IPS DF 6.9 (cell line): Measurements from ENCODE around the gene NABP1.
"Not testable (repeated sequence)": the region's sequence is repeated elsewhere in the genome, so short reads cannot be mapped to it uniquely, and the experiment has no call there.

ENCODE experiments used
- DNase-seq: peaks from one replicate; pipeline ENCODE4 v3.0.0-alpha.2; 2013; ENCODE audit warnings: low read depth, low spot score
- H3K27ac ChIP-seq: one replicate; pipeline ENCODE4 v1.5.1; 2013; ENCODE audit warnings: low read length, control low read depth
- H3K27me3 ChIP-seq: 2 replicates; pipeline ENCODE4 v1.6.1; 2013; ENCODE audit warnings: mild to moderate bottlenecking, low read length; ENCODE audit not compliant: control insufficient read depth, insufficient read depth
- H3K36me3 ChIP-seq: 2 replicates; pipeline ENCODE4 v1.6.1; 2013; ENCODE audit warnings: low read length; ENCODE audit not compliant: control insufficient read depth, insufficient read depth
- H3K4me1 ChIP-seq: 2 replicates; pipeline ENCODE4 v1.6.1; 2013; ENCODE audit warnings: low read length; ENCODE audit not compliant: control insufficient read depth, insufficient read depth
- H3K4me3 ChIP-seq: 2 replicates; pipeline ENCODE4 v1.5.1; 2013; ENCODE audit warnings: mild to moderate bottlenecking, low read length
- H3K9me3 ChIP-seq: 2 replicates; pipeline ENCODE4 v1.6.1; 2013; ENCODE audit warnings: low read length, inconsistent platforms; ENCODE audit not compliant: control insufficient read depth, insufficient read depth
- WGBS: extraction: QIAGEN DNeasy Blood & Tissue Kit; methylation state at CpG from one replicate; pipeline ENCODE4 v1.1.7; 2013; ENCODE audit warnings: mixed read lengths, missing lambda C conversion rate; ENCODE audit not compliant: insufficient read length, insufficient coverage; 5-methylcytosine and 5-hydroxymethylcytosine counted together

NABP1 gene

DNA sequence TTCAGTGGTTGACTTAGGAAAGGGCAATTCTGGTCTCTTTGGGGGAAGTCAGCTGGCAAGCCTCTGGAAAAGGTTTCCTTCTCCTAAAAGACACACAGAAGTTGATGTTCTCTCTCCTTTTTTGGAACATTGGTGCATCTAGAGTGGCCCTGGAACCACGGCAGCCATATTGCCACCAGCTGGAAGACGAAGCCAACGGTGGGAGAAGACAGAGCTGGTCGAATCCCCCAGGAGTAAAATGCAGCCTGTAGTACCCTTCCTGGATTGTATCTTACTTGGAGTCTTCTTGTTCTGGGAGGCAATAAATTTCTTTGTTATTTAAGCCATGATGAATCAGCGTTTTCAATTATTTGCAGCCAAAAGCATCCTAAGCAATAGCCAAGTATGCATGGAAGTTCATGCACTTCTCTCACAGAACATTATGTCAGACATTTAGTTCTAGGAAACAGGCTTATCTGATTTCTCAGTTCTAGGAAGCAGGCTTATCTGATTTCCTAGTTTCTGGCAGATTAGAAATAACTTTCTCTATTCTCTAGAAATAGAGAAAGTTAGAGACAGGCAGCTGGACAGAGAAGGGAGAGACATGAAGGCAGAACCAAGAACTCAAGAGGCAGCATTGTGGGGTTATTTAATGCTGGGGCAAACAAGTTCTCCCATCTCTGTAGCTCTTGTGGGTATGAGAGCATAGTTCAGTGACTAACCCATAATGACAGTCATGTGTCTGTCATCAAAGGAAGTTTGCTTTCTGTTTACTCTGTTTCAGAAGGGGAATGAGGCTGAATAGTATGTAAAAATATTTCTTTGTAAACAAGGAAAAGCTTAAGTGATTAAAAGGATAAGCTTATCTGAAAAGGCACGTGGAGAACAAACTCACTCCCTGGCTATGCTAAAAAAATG lies 40.5 kb upstream of the NABP1 start:
- Histone ChIP-seq H3K36me3 (no peaks in the 10 kb centered on the region), H3K4me1 (peaks cover 2% of the 10 kb centered on the region; the same call in 1 of the 2 replicates), H3K9me3 (no peaks in the 10 kb centered on the region), H3K27ac (no peak overlapping the region), H3K4me3 (no peak overlapping the region), H3K27me3 (no peaks in the 10 kb centered on the region)
- no peak for DNase-seq
- WGBS: no CpG with 5 or more reads among the region's 6 CpGs

DNA sequence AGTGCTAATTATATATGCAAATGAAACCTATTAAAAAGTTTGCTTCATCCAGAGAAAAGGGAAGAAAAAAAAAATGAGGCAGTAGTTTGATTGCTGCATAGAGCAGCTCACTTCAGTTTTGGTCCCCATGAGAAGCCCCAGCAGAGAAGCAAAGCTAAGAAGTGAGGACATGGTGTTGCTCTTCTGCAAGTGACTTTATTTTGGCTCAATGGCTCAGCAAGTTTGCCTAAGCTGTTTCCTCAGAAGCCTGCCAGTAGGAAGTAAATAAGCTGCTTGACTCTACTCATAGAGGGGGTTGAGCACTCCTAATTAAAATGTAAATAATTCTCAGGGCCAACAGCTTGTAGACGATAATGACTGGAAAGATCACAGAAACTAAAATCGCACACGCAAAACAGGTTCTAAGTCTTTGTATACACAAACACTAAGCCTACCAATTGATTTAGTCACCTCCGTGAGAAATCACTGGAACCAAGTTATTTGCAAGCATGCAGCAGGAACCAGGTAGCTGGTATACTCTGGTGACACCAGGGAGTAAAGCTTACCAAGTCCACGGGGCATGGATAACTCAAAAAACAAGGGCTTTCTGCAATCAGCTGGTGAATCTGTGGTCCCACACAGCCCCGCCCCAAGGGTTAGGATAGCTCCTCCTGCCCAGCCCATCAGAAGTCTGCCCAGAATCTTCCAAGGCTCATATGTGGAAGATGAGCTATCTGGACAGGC lies 39.7 kb upstream of the NABP1 start:
- Histone ChIP-seq H3K4me1 (peaks cover 2% of the 10 kb centered on the region; the same call in 1 of the 2 replicates), H3K27ac (no peak overlapping the region), H3K36me3 (no peaks in the 10 kb centered on the region), H3K27me3 (no peaks in the 10 kb centered on the region), H3K4me3 (no peak overlapping the region), H3K9me3 (no peaks in the 10 kb centered on the region)
- WGBS: no CpG with 5 or more reads among the region's 6 CpGs
- DNase-seq: no peak

DNA sequence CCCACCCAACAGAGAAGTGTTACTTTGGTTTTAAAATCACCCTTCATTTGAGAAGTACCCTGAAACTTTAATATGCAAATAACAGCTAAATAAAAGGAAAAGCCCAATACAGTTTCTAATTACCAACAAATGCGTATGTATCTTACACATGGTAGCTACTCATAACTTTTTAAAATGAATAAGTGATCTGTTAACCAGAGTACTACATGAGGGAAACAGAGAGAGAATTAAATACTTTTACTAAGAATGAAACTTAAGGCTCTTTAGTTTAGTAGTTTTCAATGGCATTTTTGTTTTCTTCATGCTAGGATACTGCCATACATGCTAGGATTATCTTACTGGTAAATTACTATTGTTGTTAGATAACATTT lies 39.1 kb upstream of the NABP1 start:
- no peaks in the 10 kb centered on the region for H3K36me3 ChIP-seq

DNA sequence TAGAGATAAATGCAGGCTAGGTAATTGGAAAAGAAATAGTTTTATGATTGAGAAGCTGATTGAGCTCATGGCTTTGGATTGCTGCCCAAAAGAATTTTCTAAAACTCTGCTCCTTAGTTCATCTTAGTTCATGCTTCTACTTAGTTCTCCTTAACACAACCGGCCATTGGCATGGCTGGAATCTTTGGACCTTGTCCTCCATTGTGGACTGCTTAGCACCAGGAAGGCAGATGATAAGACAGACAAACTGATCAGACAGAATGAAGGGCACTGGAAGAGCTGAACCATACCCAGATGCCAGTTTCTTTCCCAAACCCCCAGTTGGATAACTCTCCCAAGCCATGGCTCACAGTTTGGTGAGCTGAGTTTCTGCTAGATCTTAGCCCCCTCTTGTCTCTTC lies 36.3 kb upstream of the NABP1 start:
- H3K4me1 ChIP-seq: peaks cover 2% of the 10 kb centered on the region; the same call in 1 of the 2 replicates
- no peak overlapping the region for H3K4me3 ChIP-seq
- WGBS: no CpG with 5 or more reads among the region's 1 CpG

More for the DNA sequence above, 39.1 kb upstream of the NABP1 start:
- Histone ChIP-seq H3K4me1 (peaks cover 2% of the 10 kb centered on the region; the same call in 1 of the 2 replicates), H3K27me3 (no peaks in the 10 kb centered on the region), H3K4me3 (no peak overlapping the region), H3K27ac (no peak overlapping the region), H3K9me3 (no peaks in the 10 kb centered on the region)
- WGBS: no CpG with 5 or more reads among the region's 1 CpG
- no peak for DNase-seq

DNA sequence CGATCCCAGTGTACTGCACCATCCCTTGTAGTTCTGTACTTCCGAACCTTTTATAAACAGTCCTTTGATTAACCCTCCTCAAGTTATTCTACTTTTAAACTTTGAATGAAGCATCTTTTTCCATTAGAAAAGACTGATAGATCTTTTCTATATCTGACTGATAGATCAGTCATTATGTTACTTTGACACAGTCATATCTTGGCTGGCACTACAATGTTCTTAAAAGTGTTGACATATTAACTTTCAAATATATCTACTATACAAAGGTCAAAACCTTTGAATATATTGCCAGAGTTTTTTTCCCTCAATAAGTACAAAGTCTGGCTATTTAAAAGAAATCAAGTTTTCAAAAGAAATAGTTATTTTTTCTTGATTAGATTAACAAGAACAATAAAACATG lies 35.4 kb upstream of the NABP1 start:
- Histone ChIP-seq H3K9me3 (no peaks in the 10 kb centered on the region), H3K36me3 (no peaks in the 10 kb centered on the region), H3K27me3 (no peaks in the 10 kb centered on the region), H3K4me3 (no peak overlapping the region), H3K4me1 (peaks cover 2% of the 10 kb centered on the region; the same call in 1 of the 2 replicates), H3K27ac (no peak overlapping the region)
- no peak for DNase-seq
- WGBS: no CpG with 5 or more reads among the region's 2 CpGs

More for the DNA sequence above, 36.3 kb upstream of the NABP1 start:
- DNase-seq: no peak
- Histone ChIP-seq H3K36me3 (no peaks in the 10 kb centered on the region), H3K9me3 (no peaks in the 10 kb centered on the region), H3K27me3 (no peaks in the 10 kb centered on the region), H3K27ac (no peak overlapping the region)

DNA sequence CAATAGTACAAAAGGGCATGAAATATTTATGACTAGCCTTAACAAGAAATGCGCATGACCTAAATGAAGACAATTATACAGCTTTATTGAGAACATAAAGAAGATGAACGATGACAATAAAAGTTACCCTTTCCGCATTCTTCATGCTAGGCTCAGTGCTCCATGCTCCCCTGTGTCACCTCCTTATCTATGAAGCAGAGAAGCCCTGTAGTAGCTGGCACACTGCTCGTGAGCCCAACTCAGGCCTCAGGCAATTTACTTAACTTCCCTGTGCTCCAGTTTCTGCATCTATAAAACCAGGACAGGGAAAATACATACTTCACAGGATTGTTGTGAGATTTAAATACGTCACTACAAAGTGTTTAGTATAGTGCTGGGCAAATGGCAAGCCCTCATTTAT lies 34.5 kb upstream of the NABP1 start:
- WGBS: no CpG with 5 or more reads among the region's 5 CpGs
- Histone ChIP-seq H3K36me3 (no peaks in the 10 kb centered on the region), H3K4me3 (no peak overlapping the region), H3K9me3 (no peaks in the 10 kb centered on the region), H3K4me1 (peaks cover under 1% of the 10 kb centered on the region; the same call in 1 of the 2 replicates), H3K27me3 (no peaks in the 10 kb centered on the region), H3K27ac (no peak overlapping the region)
- no peak for DNase-seq

DNA sequence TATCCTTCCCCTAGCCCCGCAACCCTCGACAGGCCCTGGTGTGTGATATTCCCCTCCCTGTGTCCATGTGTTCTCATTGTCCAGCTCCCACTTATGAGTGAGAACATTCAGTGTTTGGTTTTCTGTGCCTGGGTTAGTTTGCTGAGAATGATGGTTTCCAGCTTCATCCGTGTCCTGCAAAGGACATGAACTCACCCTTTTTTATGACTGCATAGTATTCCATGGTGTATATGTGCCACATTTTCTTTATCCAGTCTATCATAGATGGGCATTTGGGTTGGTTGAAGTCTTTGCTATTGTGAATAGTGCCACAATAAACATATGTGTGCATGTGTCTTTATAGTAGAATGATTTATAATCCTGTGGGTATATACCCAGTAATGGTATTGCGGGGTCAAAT lies 33.3 kb upstream of the NABP1 start:
- no CpG with 5 or more reads among the region's 4 CpGs for WGBS
- H3K36me3 ChIP-seq, H3K27me3 ChIP-seq, H3K27ac ChIP-seq, DNase-seq, H3K4me3 ChIP-seq, H3K4me1 ChIP-seq, H3K9me3 ChIP-seq: not testable (repeated sequence)

DNA sequence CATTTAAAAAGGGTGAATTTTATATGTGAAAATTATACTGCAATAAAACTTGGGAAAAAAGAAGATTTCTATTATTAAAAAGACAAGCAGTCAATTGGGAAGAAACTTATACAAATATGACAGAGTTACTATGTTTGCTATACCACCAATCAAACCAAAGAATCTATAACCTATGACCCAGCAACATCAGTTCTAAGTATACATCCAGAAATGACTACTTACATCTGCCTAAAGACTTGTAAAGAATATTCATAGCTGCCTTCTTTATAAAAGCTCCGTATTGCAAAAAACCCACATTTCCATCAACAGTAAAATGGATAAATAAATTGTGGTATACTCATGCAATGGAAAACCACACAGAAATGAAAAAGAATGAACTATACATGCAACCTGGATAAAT lies 32.9 kb upstream of the NABP1 start:
- H3K27me3 ChIP-seq: no peaks in the 10 kb centered on the region
- H3K27ac ChIP-seq: no peak overlapping the region
- no peak overlapping the region for H3K4me3 ChIP-seq
- no peaks in the 10 kb centered on the region for H3K4me1 ChIP-seq
- no peaks in the 10 kb centered on the region for H3K36me3 ChIP-seq
- H3K9me3 ChIP-seq: no peaks in the 10 kb centered on the region
- no peak for DNase-seq
- no CpG with 5 or more reads among the region's 1 CpG for WGBS

DNA sequence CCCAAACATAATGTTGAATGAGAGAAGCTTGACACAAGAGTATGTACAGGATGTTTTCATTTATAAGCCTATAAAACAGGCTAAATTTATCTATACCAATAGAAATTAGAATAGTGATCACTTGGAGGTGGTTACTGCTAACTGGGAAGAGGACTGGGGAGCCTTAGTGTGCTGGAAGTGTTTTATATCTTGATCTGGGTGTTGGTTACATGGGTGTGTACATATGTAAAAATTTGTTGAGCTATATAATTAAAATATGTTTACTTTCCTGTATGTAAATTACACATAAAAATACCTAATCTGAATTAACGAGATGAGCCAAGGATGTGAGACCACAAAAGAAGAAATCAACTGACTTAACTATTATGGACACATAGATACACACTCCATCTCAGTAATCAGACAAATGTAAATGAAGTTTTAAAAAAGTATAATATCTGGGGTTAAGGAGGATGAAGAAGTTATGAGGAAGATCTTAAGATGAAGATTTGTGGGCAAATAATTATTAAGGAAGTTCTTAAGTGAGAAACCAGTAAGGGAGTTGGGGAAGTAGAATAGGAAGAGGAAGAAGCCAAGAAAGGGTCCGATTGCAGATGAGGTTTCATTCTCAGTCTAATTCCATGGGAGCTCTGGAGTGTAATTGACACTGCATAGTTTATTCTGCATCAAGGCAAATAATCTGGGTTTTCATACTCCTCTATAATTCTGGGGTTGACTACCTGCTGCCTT lies 32.3 kb upstream of the NABP1 start:
- WGBS: no CpG with 5 or more reads among the region's 2 CpGs
- no peaks in the 10 kb centered on the region for H3K36me3 ChIP-seq
- H3K27ac ChIP-seq: no peak overlapping the region
- no peaks in the 10 kb centered on the region for H3K4me1 ChIP-seq
- no peak overlapping the region for H3K4me3 ChIP-seq
- no peak for DNase-seq
- no peaks in the 10 kb centered on the region for H3K9me3 ChIP-seq
- H3K27me3 ChIP-seq: no peaks in the 10 kb centered on the region

DNA sequence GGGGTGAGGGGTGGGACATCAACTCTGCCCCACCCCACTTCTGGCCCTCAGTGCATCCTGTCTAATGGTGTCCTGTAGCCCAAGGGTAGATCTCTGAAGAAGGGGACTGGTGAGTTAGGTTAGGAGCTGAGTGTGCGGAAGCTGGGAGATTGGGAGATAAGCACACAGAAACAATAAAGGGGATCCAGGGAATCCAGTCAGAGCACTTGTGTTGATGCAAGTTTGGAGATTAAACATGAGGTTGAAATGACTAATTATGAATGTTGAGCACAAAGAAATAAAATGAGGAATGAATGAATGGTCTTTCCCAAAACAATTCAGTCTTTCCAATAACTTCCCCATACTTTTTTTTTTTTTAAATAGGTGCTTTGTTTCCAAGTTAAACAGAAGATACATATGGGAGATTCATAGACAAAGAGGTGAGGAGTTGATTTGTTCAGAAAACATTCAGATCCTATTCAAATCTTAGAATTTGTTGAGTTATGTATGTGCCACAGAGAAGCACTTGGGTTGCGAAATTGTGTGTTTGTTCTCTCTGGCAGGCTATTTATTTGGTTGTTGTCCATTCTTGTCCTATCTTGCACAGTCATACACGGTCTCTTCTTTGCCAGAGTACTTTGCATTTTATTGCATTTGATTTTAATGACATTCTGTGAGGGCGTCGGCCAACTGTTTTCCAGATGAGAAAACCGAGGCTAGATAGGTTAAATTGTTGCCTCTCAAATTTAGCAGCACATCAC lies 31.6 kb upstream of the NABP1 start:
- Histone ChIP-seq H3K27me3 (no peaks in the 10 kb centered on the region), H3K27ac (no peak overlapping the region), H3K36me3 (no peaks in the 10 kb centered on the region), H3K9me3 (no peaks in the 10 kb centered on the region), H3K4me3 (no peak overlapping the region), H3K4me1 (no peaks in the 10 kb centered on the region)
- DNase-seq: no peak
- WGBS: no CpG with 5 or more reads among the region's 6 CpGs
